Measurements from ENCODE around the gene SORCS2.

DNA sequence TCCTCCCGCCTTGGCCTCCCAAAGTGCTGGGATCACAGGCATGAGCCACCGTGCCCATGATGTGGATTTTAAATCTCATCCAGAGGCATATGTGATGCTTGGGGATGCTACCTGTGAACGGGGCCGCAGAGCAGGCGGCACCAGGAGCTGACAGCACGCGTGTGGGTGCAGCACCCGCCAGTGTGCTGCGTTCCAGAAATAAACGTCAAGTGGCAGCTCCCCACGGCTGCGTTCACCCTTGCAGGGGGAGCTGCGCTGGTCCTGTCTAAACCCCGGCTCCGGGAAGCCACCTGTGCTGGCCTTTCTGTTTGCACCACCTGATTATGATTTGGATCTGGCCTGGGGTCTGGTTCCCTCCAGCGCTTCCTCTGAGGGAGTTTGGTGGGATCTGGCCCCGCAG is 77.8 kb downstream of the SORCS2 start:
- TF ChIP-seq, protein P1, sequence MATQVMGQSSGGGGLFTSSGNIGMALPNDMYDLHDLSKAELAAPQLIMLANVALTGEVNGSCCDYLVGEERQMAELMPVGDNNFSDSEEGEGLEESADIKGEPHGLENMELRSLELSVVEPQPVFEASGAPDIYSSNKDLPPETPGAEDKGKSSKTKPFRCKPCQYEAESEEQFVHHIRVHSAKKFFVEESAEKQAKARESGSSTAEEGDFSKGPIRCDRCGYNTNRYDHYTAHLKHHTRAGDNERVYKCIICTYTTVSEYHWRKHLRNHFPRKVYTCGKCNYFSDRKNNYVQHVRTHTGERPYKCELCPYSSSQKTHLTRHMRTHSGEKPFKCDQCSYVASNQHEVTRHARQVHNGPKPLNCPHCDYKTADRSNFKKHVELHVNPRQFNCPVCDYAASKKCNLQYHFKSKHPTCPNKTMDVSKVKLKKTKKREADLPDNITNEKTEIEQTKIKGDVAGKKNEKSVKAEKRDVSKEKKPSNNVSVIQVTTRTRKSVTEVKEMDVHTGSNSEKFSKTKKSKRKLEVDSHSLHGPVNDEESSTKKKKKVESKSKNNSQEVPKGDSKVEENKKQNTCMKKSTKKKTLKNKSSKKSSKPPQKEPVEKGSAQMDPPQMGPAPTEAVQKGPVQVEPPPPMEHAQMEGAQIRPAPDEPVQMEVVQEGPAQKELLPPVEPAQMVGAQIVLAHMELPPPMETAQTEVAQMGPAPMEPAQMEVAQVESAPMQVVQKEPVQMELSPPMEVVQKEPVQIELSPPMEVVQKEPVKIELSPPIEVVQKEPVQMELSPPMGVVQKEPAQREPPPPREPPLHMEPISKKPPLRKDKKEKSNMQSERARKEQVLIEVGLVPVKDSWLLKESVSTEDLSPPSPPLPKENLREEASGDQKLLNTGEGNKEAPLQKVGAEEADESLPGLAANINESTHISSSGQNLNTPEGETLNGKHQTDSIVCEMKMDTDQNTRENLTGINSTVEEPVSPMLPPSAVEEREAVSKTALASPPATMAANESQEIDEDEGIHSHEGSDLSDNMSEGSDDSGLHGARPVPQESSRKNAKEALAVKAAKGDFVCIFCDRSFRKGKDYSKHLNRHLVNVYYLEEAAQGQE (IDR thresholded peaks at IDR 0.05; ENCODE audit: low read depth, low read length), result no peak
- TF ChIP-seq, protein P2, sequence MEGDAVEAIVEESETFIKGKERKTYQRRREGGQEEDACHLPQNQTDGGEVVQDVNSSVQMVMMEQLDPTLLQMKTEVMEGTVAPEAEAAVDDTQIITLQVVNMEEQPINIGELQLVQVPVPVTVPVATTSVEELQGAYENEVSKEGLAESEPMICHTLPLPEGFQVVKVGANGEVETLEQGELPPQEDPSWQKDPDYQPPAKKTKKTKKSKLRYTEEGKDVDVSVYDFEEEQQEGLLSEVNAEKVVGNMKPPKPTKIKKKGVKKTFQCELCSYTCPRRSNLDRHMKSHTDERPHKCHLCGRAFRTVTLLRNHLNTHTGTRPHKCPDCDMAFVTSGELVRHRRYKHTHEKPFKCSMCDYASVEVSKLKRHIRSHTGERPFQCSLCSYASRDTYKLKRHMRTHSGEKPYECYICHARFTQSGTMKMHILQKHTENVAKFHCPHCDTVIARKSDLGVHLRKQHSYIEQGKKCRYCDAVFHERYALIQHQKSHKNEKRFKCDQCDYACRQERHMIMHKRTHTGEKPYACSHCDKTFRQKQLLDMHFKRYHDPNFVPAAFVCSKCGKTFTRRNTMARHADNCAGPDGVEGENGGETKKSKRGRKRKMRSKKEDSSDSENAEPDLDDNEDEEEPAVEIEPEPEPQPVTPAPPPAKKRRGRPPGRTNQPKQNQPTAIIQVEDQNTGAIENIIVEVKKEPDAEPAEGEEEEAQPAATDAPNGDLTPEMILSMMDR (IDR thresholded peaks at IDR 0.05), result no peak
- TF ChIP-seq RAD21 (IDR thresholded peaks at IDR 0.05; ENCODE audit: low read length) (no peak), TAF1 (IDR thresholded peaks at IDR 0.05; ENCODE audit: borderline replicate concordance, low read depth, low read length) (no peak), EZH2phosphoT487 (IDR thresholded peaks at IDR 0.05; ENCODE audit: borderline replicate concordance, low read depth) (no peak)
- TF ChIP-seq, protein P3, sequence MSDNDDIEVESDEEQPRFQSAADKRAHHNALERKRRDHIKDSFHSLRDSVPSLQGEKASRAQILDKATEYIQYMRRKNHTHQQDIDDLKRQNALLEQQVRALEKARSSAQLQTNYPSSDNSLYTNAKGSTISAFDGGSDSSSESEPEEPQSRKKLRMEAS (IDR thresholded peaks at IDR 0.05; ENCODE audit: low read depth), result no peak

Measured in SK-N-SH (cell line).